ENCODE results near the gene MMP3. TPM values are rescaled to one million over a fixed set of nuclear protein-coding genes. Genes with fewer than 3 reads are reported as not detected.

The MMP3 gene
- polyA plus RNA-seq, 4 donors = 0.06 TPM; not detected in 3

- DNase-seq (ENCODE audit: low read depth in 4 of 4, low spot score in 3 of 4) = no peak
Observed at GRCh38 chr11:102793677-102794290, 49.6 kb downstream of the MMP3 start.

GRCh38 chr11:102792604-102793003 lies 50.8 kb downstream of the MMP3 start:
- no peak for DNase-seq (ENCODE audit: low read depth in 4 of 4, low spot score in 3 of 4)

GRCh38 chr11:102791271-102792036 lies 52.0 kb downstream of the MMP3 start:
- no peak for DNase-seq (ENCODE audit: low read depth in 4 of 4, low spot score in 3 of 4)

GRCh38 chr11:102788334-102788995 lies 54.9 kb downstream of the MMP3 start:
- no peak for DNase-seq (ENCODE audit: low read depth in 4 of 4, low spot score in 3 of 4)

Other genes with a start within 250 kb of the MMP3 start
- gene MMP20, start 218.3 kb downstream of the MMP3 start, polyA plus RNA-seq (ENCODE audit: insufficient read length in 4 of 4) = not detected
- gene MMP27, start 137.8 kb downstream of the MMP3 start, polyA plus RNA-seq (ENCODE audit: insufficient read length in 4 of 4) = not detected
- under 1 TPM in 1 of 4 donors, not detected in 3; 0.05 TPM for gene MMP8, start 118.7 kb downstream of the MMP3 start, polyA plus RNA-seq (ENCODE audit: insufficient read length in 4 of 4)
- under 1 TPM in 3 of 4 donors, not detected in 1; 0.11 to 0.14 (median 0.12) TPM for gene MMP10, start 63.0 kb downstream of the MMP3 start, polyA plus RNA-seq (ENCODE audit: insufficient read length in 4 of 4)
- under 1 TPM in 3 of 4 donors, not detected in 1; 0.17 to 0.24 (median 0.17) TPM for gene MMP1, start 45.4 kb downstream of the MMP3 start, polyA plus RNA-seq (ENCODE audit: insufficient read length in 4 of 4)
- 1 to 10 TPM; 1.7 to 5.6 (median 2.8) TPM for gene MMP12, start 31.4 kb upstream of the MMP3 start, polyA plus RNA-seq (ENCODE audit: insufficient read length in 4 of 4)
- gene MMP13, start 112.1 kb upstream of the MMP3 start, polyA plus RNA-seq (ENCODE audit: insufficient read length in 4 of 4) = under 1 TPM in 3 of 4 donors, not detected in 1; 0.04 to 0.11 (median 0.10) TPM
- 10 to 100 TPM; 32.9 to 37.5 (median 34.4) TPM for gene DCUN1D5, start 248.6 kb upstream of the MMP3 start, polyA plus RNA-seq (ENCODE audit: insufficient read length in 4 of 4)

Measured in right renal pelvis (tissue), 4 donors.